ENCODE measurements around the gene ANKS1B.

Gene ANKS1B

GRCh38 chr12:99119449-99119848, 865.3 kb downstream of the ANKS1B start:
- in situ Hi-C loops (cut with MboI; ENCODE audit: low pct_unique_long_range_greater_than_20kb, low sequenced_read_pairs, unreplicated experiment), result no loop called here
- TF ChIP-seq CTCF (IDR thresholded peaks at IDR 0.05; ENCODE audit: extremely low read depth, insufficient read depth, missing control alignments), result no peak
- no peak for DNase-seq (ENCODE audit: low spot score)

DNA sequence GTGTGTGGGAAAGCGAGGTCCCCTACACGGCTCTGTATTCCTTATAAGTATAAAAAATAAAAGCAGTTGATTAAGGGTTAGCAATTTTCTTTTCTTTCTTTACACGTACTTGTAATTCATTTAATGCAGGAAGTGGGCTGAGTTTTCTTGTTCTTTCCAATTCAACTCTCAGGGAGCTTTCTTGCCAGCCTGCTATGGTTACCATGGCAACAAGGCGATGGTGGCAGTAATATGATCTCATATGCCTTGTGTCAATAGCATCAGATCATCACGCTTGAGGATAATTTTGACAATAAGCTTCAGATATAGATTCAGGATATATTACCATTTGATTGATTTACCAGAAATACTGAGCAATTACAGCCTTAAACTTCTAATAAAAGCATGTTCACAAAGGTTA, 873.1 kb downstream of the ANKS1B start:
- DNase-seq (ENCODE audit: low spot score), result no peak

DNA sequence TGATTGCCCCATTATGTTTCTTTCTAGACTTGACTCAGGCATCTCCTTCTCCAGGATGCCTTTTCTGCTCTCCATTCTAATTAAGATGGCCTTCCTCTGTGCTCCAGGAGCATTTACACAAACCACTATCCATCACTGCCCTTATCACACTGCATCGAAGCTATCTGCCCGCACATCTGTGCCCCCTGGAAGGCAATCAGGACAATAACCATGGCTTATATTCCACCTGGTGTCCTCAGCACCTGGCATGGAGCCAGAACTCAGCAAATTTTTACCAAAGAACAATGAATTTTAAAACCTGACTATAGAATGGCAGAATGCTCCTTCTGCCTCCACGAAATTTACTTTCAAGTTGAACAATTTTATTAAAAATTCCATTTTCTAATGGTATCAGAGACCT, 873.9 kb downstream of the ANKS1B start:
- in situ Hi-C loops (cut with MboI; ENCODE audit: low pct_unique_long_range_greater_than_20kb, low sequenced_read_pairs, unreplicated experiment), result no loop called here
- no peak for DNase-seq (ENCODE audit: low spot score)
- no peak for TF ChIP-seq CTCF (IDR thresholded peaks at IDR 0.05; ENCODE audit: extremely low read depth, insufficient read depth, missing control alignments)

More for the DNA sequence above, 873.1 kb downstream of the ANKS1B start:
- in situ Hi-C loops (cut with MboI; ENCODE audit: low pct_unique_long_range_greater_than_20kb, low sequenced_read_pairs, unreplicated experiment), result no loop called here
- no peak for TF ChIP-seq CTCF (IDR thresholded peaks at IDR 0.05; ENCODE audit: extremely low read depth, insufficient read depth, missing control alignments)

GRCh38 chr12:99110212-99110611, 874.5 kb downstream of the ANKS1B start:
- TF ChIP-seq CTCF (IDR thresholded peaks at IDR 0.05; ENCODE audit: extremely low read depth, insufficient read depth, missing control alignments), result no peak
- in situ Hi-C loops (cut with MboI; ENCODE audit: low pct_unique_long_range_greater_than_20kb, low sequenced_read_pairs, unreplicated experiment), result no loop called here
- DNase-seq (ENCODE audit: low spot score), result no peak

GRCh38 chr12:99108924-99109323, 875.8 kb downstream of the ANKS1B start:
- no peak for DNase-seq (ENCODE audit: low spot score)
- in situ Hi-C loops (cut with MboI; ENCODE audit: low pct_unique_long_range_greater_than_20kb, low sequenced_read_pairs, unreplicated experiment), result no loop called here
- no peak for TF ChIP-seq CTCF (IDR thresholded peaks at IDR 0.05; ENCODE audit: extremely low read depth, insufficient read depth, missing control alignments)

DNA sequence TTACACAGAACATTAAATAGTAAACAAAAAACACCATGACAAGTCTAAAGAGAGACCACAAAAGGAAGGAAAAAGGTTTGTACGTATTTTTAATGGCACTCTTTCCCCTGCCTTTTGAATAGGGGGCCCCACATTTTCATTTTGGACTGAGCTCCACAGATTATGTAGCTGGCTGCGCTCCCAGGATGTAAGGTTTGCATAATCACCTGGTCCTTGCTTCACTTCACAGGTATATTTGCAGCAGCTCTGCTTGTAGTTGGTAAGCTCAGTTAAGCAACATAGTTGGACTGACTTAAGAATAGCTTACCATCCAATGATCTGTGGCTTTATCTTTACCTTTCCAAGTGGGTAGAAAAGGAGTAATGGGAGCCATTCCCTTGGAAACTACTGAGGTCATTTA, 885.0 kb downstream of the ANKS1B start:
- in situ Hi-C loops (cut with MboI; ENCODE audit: low pct_unique_long_range_greater_than_20kb, low sequenced_read_pairs, unreplicated experiment), result no loop called here
- no peak for DNase-seq (ENCODE audit: low spot score)
- no peak for TF ChIP-seq CTCF (IDR thresholded peaks at IDR 0.05; ENCODE audit: extremely low read depth, insufficient read depth, missing control alignments)

DNA sequence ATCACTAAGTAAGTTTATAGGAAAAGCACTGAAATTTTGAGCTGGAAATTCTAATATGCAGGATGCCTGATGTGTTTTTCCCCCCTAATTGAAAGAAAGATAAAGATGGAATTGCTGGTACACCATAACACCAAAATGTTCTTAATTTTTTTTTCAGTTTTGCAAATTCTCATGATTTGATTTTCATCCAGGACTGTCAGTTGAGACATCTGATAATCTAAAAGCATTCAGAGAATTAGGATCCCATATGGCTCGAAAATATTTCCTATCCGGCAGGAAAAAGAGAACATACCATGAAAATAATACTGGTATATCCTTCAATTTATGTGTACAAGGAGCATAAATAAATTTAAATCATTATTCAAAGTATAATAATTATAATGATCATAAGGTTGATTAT, 887.6 kb downstream of the ANKS1B start:
- no peak for DNase-seq (ENCODE audit: low spot score)
- in situ Hi-C loops (cut with MboI; ENCODE audit: low pct_unique_long_range_greater_than_20kb, low sequenced_read_pairs, unreplicated experiment), result no loop called here

More for the DNA sequence above, 887.6 kb downstream of the ANKS1B start:
- no peak for TF ChIP-seq CTCF (IDR thresholded peaks at IDR 0.05; ENCODE audit: extremely low read depth, insufficient read depth, missing control alignments)

Measured in GM13977 (cell line).